OCI-LY1 (cell line): ENCODE measurements around the gene CCDC91.

Experiments
- H2AFZ ChIP-seq: fragments of 200-600 bp; sonication (generic), shearing (Covaris generic); 2 replicates; pipeline ENCODE4 v1.6.0; 2014; ENCODE audit warnings: antibody characterized with exemption, mild to moderate bottlenecking, low read length
- H3F3A ChIP-seq: fragments of 200-600 bp; sonication (generic), shearing (Covaris generic); 2 replicates; pipeline ENCODE4 v1.6.0; 2014; ENCODE audit warnings: mild to moderate bottlenecking, antibody characterized with exemption, low read length, moderate library complexity; ENCODE audit not compliant: insufficient read depth
- H3K27ac ChIP-seq: fragments of 200-600 bp; sonication (generic); 2 replicates; pipeline ENCODE4 v1.5.1; 2014; ENCODE audit warnings: low read length, mixed run types, mild to moderate bottlenecking, low read depth; ENCODE audit not compliant: poor library complexity, severe bottlenecking
- H3K27me3 ChIP-seq: fragments of 200-600 bp; sonication (generic); 2 replicates; pipeline ENCODE4 v1.6.0; 2014; ENCODE audit warnings: antibody characterized with exemption, mild to moderate bottlenecking, low read length, moderate library complexity; ENCODE audit not compliant: insufficient read depth
- H3K36me3 ChIP-seq: fragments of 200-600 bp; sonication (generic); 2 replicates; pipeline ENCODE4 v1.6.1; 2014; ENCODE audit warnings: mild to moderate bottlenecking, antibody characterized with exemption, low read length, moderate library complexity, mixed read lengths; ENCODE audit not compliant: insufficient read depth
- H3K4me1 ChIP-seq: fragments of 200-600 bp; sonication (generic); 2 replicates; pipeline ENCODE4 v1.5.1; 2014; ENCODE audit warnings: mild to moderate bottlenecking, low read length, moderate library complexity; ENCODE audit not compliant: insufficient read depth, severe bottlenecking
- H3K4me2 ChIP-seq: fragments of 200-600 bp; sonication (generic), shearing (Covaris generic); 2 replicates; pipeline ENCODE4 v1.6.1; 2014; ENCODE audit warnings: low read length
- H3K4me3 ChIP-seq: fragments of 200-600 bp; sonication (generic); 2 replicates; pipeline ENCODE4 v1.5.1; 2014; ENCODE audit warnings: low read length, low read depth, mild to moderate bottlenecking, mixed read lengths; ENCODE audit not compliant: poor library complexity, severe bottlenecking
- H3K79me2 ChIP-seq: fragments of 200-600 bp; shearing (Covaris generic); 2 replicates; pipeline ENCODE4 v1.6.1; 2016; ENCODE audit warnings: mixed run types, low read length, mixed read lengths; ENCODE audit not compliant: insufficient read depth
- H3K9ac ChIP-seq: fragments of 200-600 bp; sonication (generic), shearing (Covaris generic); 2 replicates; pipeline ENCODE4 v1.6.1; 2014; ENCODE audit warnings: mild to moderate bottlenecking, low read length, mixed read lengths
- H3K9me2 ChIP-seq: fragments of 200-600 bp; sonication (generic), shearing (Covaris generic); 2 replicates; pipeline ENCODE4 v1.6.1; 2014; ENCODE audit warnings: low read depth, mild to moderate bottlenecking, low read length, mixed read lengths
- H3K9me3 ChIP-seq: fragments of 200-600 bp; shearing (Covaris generic); 2 replicates; pipeline ENCODE4 v1.6.1; 2014; ENCODE audit warnings: low read length, mixed read lengths
- H4K20me1 ChIP-seq: fragments of 200-600 bp; sonication (generic), shearing (Covaris generic); 2 replicates; pipeline ENCODE4 v1.6.0; 2016; ENCODE audit warnings: mild to moderate bottlenecking, low read length; ENCODE audit not compliant: insufficient read depth
- EZH2 ChIP-seq: fragments of 200-600 bp; sonication (generic), shearing (Covaris generic); IDR thresholded peaks from 2 replicates; pipeline ENCODE4 v1.8.0; 2017; ENCODE audit warnings: borderline replicate concordance, mixed run types, mild to moderate bottlenecking, antibody characterized with exemption, low read length, moderate library complexity, mixed read lengths
- TF ChIP-seq, protein P1 (sequence below): fragments of 200-600 bp; sonication (generic), shearing (Covaris generic); IDR thresholded peaks from 2 replicates; pipeline ENCODE4 v1.5.1; 2017; ENCODE audit warnings: mild to moderate bottlenecking, antibody characterized with exemption, low read length, moderate library complexity, mixed read lengths

CCDC91 gene

DNA sequence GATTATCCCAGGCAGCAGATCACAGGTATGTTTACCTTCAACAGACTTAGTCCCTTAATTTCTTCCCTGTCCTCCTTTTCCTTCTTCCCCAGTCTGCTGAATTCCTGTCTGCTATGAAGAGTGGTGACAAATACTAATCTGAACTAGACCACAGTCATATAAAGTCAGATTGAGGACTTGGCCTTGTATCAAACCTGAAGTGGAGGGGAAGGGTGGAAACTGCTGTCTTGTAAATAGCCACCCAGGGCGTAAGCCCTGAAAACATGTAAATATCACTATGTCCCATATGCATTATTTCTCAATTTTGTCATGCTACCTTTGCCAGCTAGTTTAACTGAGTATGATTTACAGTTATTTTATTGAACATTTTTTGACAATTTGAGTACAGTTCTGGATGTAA, 368.0 kb downstream of the CCDC91 start:
- Histone ChIP-seq H3K4me2 (no peak overlapping the region), H3K9me3 (no peaks in the 10 kb centered on the region), H3K27ac (no peak overlapping the region), H3K9me2 (no peaks in the 10 kb centered on the region), H3K79me2 (no peaks in the 10 kb centered on the region), H3K9ac (no peak overlapping the region), H3K27me3 (no peaks in the 10 kb centered on the region), H3F3A (no peaks in the 10 kb centered on the region), H4K20me1 (no peaks in the 10 kb centered on the region), H3K36me3 (no peaks in the 10 kb centered on the region), H3K4me3 (no peak overlapping the region), H2AFZ (no peak overlapping the region), H3K4me1 (no peaks in the 10 kb centered on the region)
- TF ChIP-seq, protein P1, sequence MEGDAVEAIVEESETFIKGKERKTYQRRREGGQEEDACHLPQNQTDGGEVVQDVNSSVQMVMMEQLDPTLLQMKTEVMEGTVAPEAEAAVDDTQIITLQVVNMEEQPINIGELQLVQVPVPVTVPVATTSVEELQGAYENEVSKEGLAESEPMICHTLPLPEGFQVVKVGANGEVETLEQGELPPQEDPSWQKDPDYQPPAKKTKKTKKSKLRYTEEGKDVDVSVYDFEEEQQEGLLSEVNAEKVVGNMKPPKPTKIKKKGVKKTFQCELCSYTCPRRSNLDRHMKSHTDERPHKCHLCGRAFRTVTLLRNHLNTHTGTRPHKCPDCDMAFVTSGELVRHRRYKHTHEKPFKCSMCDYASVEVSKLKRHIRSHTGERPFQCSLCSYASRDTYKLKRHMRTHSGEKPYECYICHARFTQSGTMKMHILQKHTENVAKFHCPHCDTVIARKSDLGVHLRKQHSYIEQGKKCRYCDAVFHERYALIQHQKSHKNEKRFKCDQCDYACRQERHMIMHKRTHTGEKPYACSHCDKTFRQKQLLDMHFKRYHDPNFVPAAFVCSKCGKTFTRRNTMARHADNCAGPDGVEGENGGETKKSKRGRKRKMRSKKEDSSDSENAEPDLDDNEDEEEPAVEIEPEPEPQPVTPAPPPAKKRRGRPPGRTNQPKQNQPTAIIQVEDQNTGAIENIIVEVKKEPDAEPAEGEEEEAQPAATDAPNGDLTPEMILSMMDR: no peak
- no peak for TF ChIP-seq EZH2

DNA sequence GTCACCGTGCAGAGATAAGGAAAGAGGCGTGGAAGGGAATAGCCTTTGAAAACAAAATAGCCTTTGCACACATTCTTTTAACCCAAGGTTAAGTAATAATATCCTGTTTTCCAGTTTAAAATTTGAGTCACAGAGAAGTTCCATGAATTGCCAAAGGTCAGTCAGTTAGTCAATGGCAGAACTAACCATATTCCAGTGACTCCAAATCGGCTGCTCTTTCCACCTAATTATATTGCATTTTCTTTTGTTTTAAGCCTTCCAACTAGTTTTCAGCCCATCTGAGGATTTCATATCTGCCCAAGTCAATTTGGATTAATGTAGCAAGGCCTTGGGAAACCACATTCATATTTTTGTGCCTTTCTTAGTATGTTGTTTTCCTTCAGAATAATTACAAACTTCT, 373.0 kb downstream of the CCDC91 start:
- Histone ChIP-seq H3K79me2 (no peaks in the 10 kb centered on the region), H4K20me1 (no peaks in the 10 kb centered on the region), H3K27me3 (no peaks in the 10 kb centered on the region), H3K4me2 (no peak overlapping the region), H3K9me3 (no peaks in the 10 kb centered on the region), H3K9me2 (no peaks in the 10 kb centered on the region), H3F3A (no peaks in the 10 kb centered on the region), H3K4me3 (no peak overlapping the region), H2AFZ (no peak overlapping the region), H3K9ac (no peak overlapping the region), H3K36me3 (no peaks in the 10 kb centered on the region), H3K4me1 (no peaks in the 10 kb centered on the region), H3K27ac (no peak overlapping the region)
- TF ChIP-seq, protein P1: no peak
- no peak for TF ChIP-seq EZH2

DNA sequence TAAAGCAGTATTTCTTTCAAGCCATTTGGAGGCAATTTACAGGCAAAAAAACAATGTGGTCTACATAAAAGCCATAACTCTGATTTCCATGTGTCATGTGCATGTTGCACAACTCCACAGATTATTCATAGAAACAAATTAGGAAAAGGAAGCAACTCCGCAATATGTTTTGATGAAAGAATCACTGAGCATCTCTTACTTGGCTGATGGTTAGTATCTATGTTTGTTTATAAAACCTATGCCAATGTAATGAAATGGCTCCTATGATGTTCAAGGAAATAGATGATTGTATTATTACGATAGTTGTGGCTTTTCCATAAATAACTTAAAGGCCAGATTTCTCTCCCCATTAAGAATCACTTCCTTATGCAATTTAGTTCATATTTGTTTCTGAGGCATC, 373.7 kb downstream of the CCDC91 start:
- Histone ChIP-seq H3F3A (no peaks in the 10 kb centered on the region), H3K9ac (no peak overlapping the region), H3K36me3 (no peaks in the 10 kb centered on the region), H3K9me2 (no peaks in the 10 kb centered on the region), H2AFZ (no peak overlapping the region), H3K27ac (no peak overlapping the region), H3K4me3 (no peak overlapping the region), H3K4me1 (no peaks in the 10 kb centered on the region), H3K79me2 (no peaks in the 10 kb centered on the region), H3K4me2 (no peak overlapping the region), H4K20me1 (no peaks in the 10 kb centered on the region), H3K9me3 (no peaks in the 10 kb centered on the region), H3K27me3 (no peaks in the 10 kb centered on the region)
- no peak for TF ChIP-seq EZH2
- TF ChIP-seq, protein P1: no peak
